Fibroblast of the aortic adventitia (primary cell): ENCODE measurements around the gene PLCG2. TPM values are rescaled to one million over a fixed set of nuclear protein-coding genes. Genes with fewer than 3 reads are reported as not detected.
"Not testable (repeated sequence)": the region's sequence is repeated elsewhere in the genome, so short reads cannot be mapped to it uniquely, and the experiment has no call there.

Source experiments
- DNase-seq: peaks from one replicate; pipeline ENCODE4 v3.0.0-alpha.2; 2010; ENCODE audit warnings: low read depth
- H3K4me3 ChIP-seq: 2 replicates; pipeline ENCODE4 v1.5.1; 2011; ENCODE audit warnings: low read depth, mild to moderate bottlenecking, control low read depth, low read length, moderate library complexity
- total RNA-seq: library from RNA; depleted of rRNA; stranded (reverse); fragments of >200 nt; gene quantifications from 2 replicates; pipeline ENCODE4 v1.2.3, GENCODE V29; 2012; ENCODE audit warnings: low replicate concordance
- TF ChIP-seq, protein P1 (sequence below): IDR thresholded peaks from 2 replicates; pipeline ENCODE4 v1.5.1; 2011; ENCODE audit warnings: mild to moderate bottlenecking, low read length, control low read depth, inconsistent platforms; ENCODE audit not compliant: insufficient read depth

The PLCG2 gene
- total RNA-seq, 1 donor, result 0.09 TPM

DNA sequence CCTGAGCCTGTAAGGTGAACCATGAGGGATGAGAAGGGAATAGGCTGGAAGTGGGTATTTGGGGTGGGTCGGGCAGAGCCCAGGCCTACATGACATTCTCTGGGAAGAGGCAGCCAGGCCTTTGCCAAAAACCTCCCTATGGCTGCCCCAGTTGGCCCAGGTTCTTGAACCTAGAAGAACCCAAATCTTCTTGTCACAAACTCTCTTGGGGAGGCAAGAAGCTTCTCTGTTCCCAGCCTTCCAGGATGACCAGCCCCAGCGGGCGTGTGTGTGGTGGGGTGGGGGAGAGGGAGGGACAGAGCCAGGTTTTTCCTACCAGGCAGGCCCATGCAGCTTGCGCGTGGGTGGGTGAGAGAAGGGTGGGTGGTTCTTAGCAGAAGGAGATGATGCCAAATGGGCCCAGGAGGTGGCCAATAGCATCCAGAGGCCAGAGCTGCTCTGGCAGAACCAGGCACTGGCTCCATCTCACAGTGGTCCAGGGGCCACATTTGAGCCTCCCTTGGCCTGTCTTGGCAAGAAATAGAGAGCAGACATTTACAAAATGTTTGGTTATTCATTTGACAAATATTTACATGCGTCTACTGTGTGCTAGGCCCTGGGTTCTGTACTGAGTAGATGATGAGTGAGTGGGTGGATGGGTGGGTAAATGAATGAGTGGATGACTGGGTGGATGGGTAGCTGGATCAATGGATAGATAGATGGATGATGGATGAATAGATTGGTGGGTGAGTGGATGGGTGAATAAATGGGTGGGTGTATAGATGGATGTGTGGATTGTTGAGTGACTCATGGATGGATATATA lies 44.3 kb upstream of the PLCG2 start:
- no peak overlapping the region for H3K4me3 ChIP-seq
- DNase-seq, result no peak
- TF ChIP-seq, protein P1, sequence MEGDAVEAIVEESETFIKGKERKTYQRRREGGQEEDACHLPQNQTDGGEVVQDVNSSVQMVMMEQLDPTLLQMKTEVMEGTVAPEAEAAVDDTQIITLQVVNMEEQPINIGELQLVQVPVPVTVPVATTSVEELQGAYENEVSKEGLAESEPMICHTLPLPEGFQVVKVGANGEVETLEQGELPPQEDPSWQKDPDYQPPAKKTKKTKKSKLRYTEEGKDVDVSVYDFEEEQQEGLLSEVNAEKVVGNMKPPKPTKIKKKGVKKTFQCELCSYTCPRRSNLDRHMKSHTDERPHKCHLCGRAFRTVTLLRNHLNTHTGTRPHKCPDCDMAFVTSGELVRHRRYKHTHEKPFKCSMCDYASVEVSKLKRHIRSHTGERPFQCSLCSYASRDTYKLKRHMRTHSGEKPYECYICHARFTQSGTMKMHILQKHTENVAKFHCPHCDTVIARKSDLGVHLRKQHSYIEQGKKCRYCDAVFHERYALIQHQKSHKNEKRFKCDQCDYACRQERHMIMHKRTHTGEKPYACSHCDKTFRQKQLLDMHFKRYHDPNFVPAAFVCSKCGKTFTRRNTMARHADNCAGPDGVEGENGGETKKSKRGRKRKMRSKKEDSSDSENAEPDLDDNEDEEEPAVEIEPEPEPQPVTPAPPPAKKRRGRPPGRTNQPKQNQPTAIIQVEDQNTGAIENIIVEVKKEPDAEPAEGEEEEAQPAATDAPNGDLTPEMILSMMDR, result no peak

DNA sequence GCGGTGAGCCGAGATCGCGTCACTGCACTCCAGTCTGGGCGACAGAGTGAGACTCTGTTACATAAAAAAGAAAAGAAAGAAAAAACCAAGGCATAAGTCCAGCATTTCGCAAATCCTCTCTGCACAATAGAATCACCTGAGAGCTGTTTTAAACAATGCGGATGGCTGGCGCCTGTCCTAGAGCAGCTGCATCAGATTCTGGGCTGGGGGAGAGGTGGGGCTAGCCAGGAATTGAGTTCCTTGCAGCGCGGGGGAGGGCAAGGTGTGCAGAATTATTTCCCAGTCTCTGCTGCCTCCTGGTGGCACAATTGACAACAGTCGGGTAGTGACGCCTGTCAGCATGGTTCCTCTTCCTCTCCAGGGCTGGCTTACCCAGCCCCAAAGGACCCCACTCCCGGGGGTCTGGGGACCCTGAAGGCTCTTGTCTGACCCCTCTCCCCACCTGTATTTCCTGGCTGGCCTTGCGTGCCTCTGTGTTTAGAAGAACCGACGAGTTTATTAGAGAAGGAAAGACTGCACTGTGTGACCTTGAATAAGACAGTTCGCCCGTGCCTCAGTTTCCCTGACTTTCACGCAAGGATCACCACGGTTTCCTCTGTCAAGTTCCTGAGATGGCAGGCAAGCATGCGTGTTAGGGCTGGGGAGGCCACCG lies 41.1 kb upstream of the PLCG2 start:
- peak; percentile 80 for DNase-seq
- peak overlapping the region; percentile 45 for H3K4me3 ChIP-seq
- TF ChIP-seq, protein P1, result peak; percentile 78

DNA sequence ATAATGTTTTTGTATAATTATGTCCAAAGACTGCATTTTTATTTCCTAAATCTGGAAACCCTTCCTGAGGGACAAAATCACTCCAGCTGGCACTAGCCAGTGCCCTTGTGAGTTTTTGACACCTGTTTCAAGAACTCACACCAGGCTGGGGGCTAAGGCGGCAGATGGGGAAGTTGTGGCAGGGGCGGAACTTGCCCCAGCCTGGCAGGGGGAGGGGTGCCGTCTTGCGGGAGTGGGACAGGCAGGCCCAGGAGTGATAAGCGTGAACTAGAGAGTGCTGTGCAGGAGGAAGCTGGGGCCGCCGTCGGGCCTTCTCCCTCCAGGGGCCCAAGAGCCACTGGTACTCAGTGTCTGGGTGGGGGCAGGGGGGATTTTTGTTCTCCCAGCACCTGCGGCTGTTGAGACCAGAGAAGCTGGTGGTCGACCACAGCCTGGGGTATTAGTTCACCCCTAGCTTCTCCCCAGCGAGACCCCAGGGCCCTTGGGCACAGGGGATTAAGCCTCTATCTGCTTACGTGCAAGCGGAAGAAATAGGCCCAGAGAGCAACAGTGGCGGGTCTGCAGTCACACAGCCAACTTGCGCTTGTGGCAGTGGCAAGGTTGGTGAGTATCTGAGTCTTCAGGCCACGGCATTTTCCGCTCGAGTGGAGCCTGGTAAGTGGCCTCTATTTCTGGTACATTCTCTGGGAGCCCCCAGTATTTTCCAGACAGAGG lies 40.2 kb upstream of the PLCG2 start:
- no peak overlapping the region for H3K4me3 ChIP-seq
- DNase-seq, result no peak
- TF ChIP-seq, protein P1, result no peak

DNA sequence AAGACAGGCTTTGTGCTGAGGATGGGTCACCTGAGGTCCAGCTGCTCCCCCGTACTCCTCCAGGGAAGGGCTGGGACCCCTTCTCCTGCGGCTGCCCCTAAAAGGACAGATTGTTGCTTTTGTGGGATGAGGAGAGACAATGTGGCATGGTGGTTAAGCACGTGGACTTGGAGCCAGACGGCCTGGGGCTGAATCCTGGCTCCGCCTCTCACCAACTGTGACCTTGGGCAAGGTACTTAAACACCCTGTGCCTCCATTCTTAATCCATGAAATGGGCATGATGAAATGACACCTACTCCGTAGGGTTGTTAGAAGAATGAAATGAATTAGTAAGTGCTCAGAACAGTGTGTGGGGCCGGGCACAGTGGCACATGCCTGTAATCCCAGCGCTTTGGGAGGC lies 39.6 kb upstream of the PLCG2 start:
- TF ChIP-seq, protein P1, result no peak
- no peak for DNase-seq
- no peak overlapping the region for H3K4me3 ChIP-seq

DNA sequence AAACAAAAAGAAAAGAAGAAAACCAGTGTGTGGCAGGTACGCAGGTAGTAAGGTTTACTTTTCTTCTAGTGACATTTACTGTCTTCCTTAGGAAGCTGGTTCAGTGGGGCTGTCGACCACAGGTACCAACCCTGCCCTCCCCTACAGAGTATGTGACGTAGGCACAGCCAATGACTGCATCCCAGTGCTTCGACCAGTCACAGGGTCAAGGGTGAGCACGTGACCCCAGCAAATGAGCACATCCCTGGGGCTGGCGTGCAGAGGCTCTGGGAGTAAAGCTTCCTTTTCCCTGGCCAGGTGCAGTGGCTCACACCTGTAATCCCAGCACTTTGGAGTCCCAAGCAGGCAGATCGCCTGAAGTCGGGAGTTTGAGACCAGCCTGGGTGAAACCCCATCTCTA lies 38.9 kb upstream of the PLCG2 start:
- TF ChIP-seq, protein P1, result no peak
- no peak overlapping the region for H3K4me3 ChIP-seq
- DNase-seq, result no peak

DNA sequence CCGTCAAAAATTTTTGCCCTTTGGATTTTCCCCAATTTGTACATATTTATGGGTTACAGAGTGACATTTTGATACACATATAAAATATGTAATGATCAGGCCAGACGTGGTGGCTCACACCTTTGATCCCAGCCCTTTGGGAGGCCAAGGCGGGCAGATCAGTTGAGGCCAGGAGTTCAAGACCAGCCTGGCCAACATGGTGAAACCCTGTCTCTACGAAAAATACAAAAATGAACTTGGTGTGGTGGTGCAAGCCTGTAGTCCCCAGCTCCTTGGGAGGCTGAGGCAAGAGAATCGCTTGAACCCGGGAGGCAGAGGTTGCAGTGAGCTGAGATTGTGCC lies 37.7 kb upstream of the PLCG2 start:
- not testable (repeated sequence) for H3K4me3 ChIP-seq, DNase-seq

DNA sequence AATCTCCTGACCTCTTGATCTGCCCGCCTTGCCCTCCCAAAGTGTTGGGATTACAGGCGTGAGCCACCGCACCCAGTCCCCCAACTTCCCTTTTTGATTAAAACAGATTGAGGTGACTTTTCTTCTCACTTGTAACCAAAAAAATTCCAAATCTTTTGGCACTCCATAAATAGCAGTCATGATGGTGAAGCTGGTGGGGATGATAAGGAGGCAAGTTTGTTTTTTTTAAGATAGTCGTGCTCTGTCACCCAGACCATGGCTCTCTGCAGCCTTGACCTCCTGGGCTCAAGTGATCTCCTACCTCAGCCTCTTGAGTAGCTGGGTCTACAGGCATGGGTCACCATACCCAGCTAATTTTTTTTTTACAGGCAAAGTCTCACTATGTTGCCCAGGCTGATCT lies 34.7 kb upstream of the PLCG2 start:
- H3K4me3 ChIP-seq, result no peak overlapping the region
- DNase-seq, result no peak
- TF ChIP-seq, protein P1, result no peak
